ENCODE data around the gene EPS8. TPM values are rescaled to one million over a fixed set of nuclear protein-coding genes. Genes with fewer than 3 reads are reported as not detected.

EPS8 gene
- polyA plus RNA-seq, 1 donor (not counting 4 experiments of a cell fraction or from before 2014, with no cell fraction given): 4.0 TPM

DNA sequence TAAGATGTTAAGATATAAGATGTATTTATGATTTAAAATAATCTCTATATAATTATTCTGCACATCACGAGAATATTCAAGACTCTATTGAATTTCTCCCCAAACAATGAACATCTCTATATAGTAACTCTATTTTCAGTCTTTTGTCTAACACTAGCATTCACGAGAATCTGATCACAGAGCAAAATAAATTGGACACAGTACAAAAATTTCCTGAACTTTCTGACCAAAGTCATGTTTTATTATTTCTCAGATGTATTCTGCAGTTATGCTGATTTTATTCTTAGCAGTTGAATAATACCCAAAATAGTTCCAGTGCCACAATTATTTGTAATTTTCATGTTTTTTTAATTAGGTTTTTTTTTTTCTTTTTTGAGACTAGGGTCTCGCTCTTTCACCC lies 19.6 kb downstream of the EPS8 start:
- Histone ChIP-seq H3K27ac (ENCODE audit: control insufficient read depth, insufficient read depth, low read length) (no peak overlapping the region), H3K79me2 (ENCODE audit: control insufficient read depth, insufficient read depth, low read length) (no peaks in the 10 kb centered on the region), H4K20me1 (ENCODE audit: control insufficient read depth, extremely low read depth, insufficient read depth, low read length) (no peaks in the 10 kb centered on the region), H3K9me1 (ENCODE audit: control insufficient read depth, extremely low read depth, insufficient read depth, low read length) (no peaks in the 10 kb centered on the region), H3K27me3 (ENCODE audit: control insufficient read depth, extremely low read depth, insufficient read depth, low read length) (no peaks in the 10 kb centered on the region), H3K36me3 (ENCODE audit: control insufficient read depth in 2 of 2, extremely low read depth in 1 of 2, insufficient read depth in 2 of 2, low read length in 2 of 2) (no peaks in the 10 kb centered on the region), H3K9me3 (ENCODE audit: control insufficient read depth, low read depth, low read length) (no peaks in the 10 kb centered on the region), H3K9ac (ENCODE audit: control insufficient read depth, extremely low read depth, insufficient read depth, low read length) (no peak overlapping the region), H3K4me1 (ENCODE audit: control insufficient read depth, extremely low read depth, insufficient read depth, low read length) (no peaks in the 10 kb centered on the region), H3K4me2 (ENCODE audit: control insufficient read depth, extremely low read depth, insufficient read depth, low read depth, low read length) (no peak overlapping the region), H2AFZ (ENCODE audit: control insufficient read depth, low read length) (no peak overlapping the region), H3K4me3 (ENCODE audit: control insufficient read depth in 2 of 3, extremely low read depth in 1 of 3, insufficient read depth in 2 of 3, low read depth in 1 of 3, low read length in 3 of 3) (no peak overlapping the region)
- no peak for DNase-seq (ENCODE audit: low read depth, low spot score)
- dilution Hi-C loops (cut with MboI; ENCODE audit: extremely low pct_ligation_motif_present, low sequenced_read_pairs): no loop called here
- TF ChIP-seq, protein P1, sequence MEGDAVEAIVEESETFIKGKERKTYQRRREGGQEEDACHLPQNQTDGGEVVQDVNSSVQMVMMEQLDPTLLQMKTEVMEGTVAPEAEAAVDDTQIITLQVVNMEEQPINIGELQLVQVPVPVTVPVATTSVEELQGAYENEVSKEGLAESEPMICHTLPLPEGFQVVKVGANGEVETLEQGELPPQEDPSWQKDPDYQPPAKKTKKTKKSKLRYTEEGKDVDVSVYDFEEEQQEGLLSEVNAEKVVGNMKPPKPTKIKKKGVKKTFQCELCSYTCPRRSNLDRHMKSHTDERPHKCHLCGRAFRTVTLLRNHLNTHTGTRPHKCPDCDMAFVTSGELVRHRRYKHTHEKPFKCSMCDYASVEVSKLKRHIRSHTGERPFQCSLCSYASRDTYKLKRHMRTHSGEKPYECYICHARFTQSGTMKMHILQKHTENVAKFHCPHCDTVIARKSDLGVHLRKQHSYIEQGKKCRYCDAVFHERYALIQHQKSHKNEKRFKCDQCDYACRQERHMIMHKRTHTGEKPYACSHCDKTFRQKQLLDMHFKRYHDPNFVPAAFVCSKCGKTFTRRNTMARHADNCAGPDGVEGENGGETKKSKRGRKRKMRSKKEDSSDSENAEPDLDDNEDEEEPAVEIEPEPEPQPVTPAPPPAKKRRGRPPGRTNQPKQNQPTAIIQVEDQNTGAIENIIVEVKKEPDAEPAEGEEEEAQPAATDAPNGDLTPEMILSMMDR (optimal IDR thresholded peaks at IDR 0.05 in 1 of 3, IDR thresholded peaks at IDR 0.05 in 1 of 3, conservative IDR thresholded peaks at IDR 0.05 in 1 of 3; ENCODE audit: extremely low read depth in 1 of 3, insufficient read depth in 2 of 3, low read length in 3 of 3): no peak
- no peak for FAIRE-seq

DNA sequence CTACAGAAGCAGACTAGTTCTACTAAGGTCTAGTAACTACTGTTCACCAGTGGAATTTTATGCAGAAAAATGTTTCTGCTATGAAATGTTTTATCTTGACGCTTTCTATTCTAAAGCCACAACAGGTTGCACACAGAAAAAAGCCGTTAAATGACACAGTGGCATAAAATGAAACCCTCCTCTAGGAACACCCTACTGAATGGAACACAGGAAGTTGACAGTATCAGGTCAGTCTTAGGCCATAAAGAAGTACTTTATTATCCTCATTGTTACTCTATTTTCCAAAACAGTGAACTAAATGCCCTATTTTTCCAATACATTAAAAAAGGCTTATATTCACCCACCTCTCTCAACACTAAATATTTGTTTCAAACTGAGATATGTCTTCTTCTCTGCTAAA lies 21.9 kb downstream of the EPS8 start:
- no peaks in the 10 kb centered on the region for H3K27me3 ChIP-seq (ENCODE audit: control insufficient read depth, extremely low read depth, insufficient read depth, low read length)
- no peaks in the 10 kb centered on the region for H3K36me3 ChIP-seq (ENCODE audit: control insufficient read depth in 2 of 2, extremely low read depth in 1 of 2, insufficient read depth in 2 of 2, low read length in 2 of 2)
- no peak for DNase-seq (ENCODE audit: low read depth, low spot score)
- H3K4me2 ChIP-seq (ENCODE audit: control insufficient read depth, extremely low read depth, insufficient read depth, low read depth, low read length): no peak overlapping the region
- no peak for TF ChIP-seq EZH2 (IDR thresholded peaks at IDR 0.05; ENCODE audit: low read length)
- TF ChIP-seq, protein P1 (optimal IDR thresholded peaks at IDR 0.05 in 1 of 3, IDR thresholded peaks at IDR 0.05 in 1 of 3, conservative IDR thresholded peaks at IDR 0.05 in 1 of 3; ENCODE audit: extremely low read depth in 1 of 3, insufficient read depth in 2 of 3, low read length in 3 of 3): no peak
- dilution Hi-C loops (cut with MboI; ENCODE audit: extremely low pct_ligation_motif_present, low sequenced_read_pairs): no loop called here
- peak overlapping the region; percentile 6 for H2AFZ ChIP-seq (ENCODE audit: control insufficient read depth, low read length)
- no peak overlapping the region for H3K9ac ChIP-seq (ENCODE audit: control insufficient read depth, extremely low read depth, insufficient read depth, low read length)
- no peak overlapping the region for H3K4me3 ChIP-seq (ENCODE audit: control insufficient read depth in 2 of 3, extremely low read depth in 1 of 3, insufficient read depth in 2 of 3, low read depth in 1 of 3, low read length in 3 of 3)
- H3K4me1 ChIP-seq (ENCODE audit: control insufficient read depth, extremely low read depth, insufficient read depth, low read length): no peaks in the 10 kb centered on the region
- H3K27ac ChIP-seq (ENCODE audit: control insufficient read depth, insufficient read depth, low read length): no peak overlapping the region
- FAIRE-seq: no peak
- H3K9me1 ChIP-seq (ENCODE audit: control insufficient read depth, extremely low read depth, insufficient read depth, low read length): no peaks in the 10 kb centered on the region
- H3K79me2 ChIP-seq (ENCODE audit: control insufficient read depth, insufficient read depth, low read length): no peaks in the 10 kb centered on the region
- H4K20me1 ChIP-seq (ENCODE audit: control insufficient read depth, extremely low read depth, insufficient read depth, low read length): no peaks in the 10 kb centered on the region
- no peaks in the 10 kb centered on the region for H3K9me3 ChIP-seq (ENCODE audit: control insufficient read depth, low read depth, low read length)
